Astrocyte (in vitro differentiated cells and primary cell): Measurements from ENCODE around the gene CHCHD6. TPM values are rescaled to one million over a fixed set of nuclear protein-coding genes. Genes with fewer than 3 reads are reported as not detected.

Source experiments
- DNase-seq: peaks from one replicate; pipeline ENCODE4 v3.0.0-alpha.2; 2010; ENCODE audit warnings: low read depth
- FAIRE-seq: peaks from 2 replicates; lab custom pipeline; 2011; peaks lifted over from hg19 to GRCh38; lab: Jason Lieb, UNC
- H2AFZ ChIP-seq: 2 replicates; pipeline ENCODE4 v1.6.0; 2012; ENCODE audit warnings: low read depth, low read length, inconsistent platforms
- H3K27ac ChIP-seq: 2 replicates; pipeline ENCODE4 v1.5.1; 2011; ENCODE audit warnings: low read depth, low read length, inconsistent platforms
- H3K27me3 ChIP-seq: 2 replicates; pipeline ENCODE4 v1.6.0; 2011; ENCODE audit warnings: low read length, inconsistent platforms; ENCODE audit not compliant: insufficient read depth
- H3K36me3 ChIP-seq: 2 replicates; pipeline ENCODE4 v1.5.1; 2011; ENCODE audit warnings: low read length, inconsistent platforms; ENCODE audit not compliant: insufficient read depth
- H3K4me1 ChIP-seq: 2 replicates; pipeline ENCODE4 v1.5.1; 2011; ENCODE audit warnings: low read length, inconsistent platforms; ENCODE audit not compliant: insufficient read depth
- H3K4me2 ChIP-seq: 2 replicates; pipeline ENCODE4 v1.6.0; 2012; ENCODE audit warnings: low read length, inconsistent platforms
- H3K4me3 ChIP-seq: 2 replicates; pipeline ENCODE4 v1.5.1; 2011; ENCODE audit warnings: low read depth, mild to moderate bottlenecking, low read length, inconsistent platforms; ENCODE audit not compliant: insufficient read depth
- H3K79me2 ChIP-seq: 2 replicates; pipeline ENCODE4 v1.6.0; 2012; ENCODE audit warnings: mild to moderate bottlenecking, low read length, inconsistent platforms; ENCODE audit not compliant: insufficient read depth
- H3K9ac ChIP-seq: 2 replicates; pipeline ENCODE4 v1.6.0; 2012; ENCODE audit warnings: mild to moderate bottlenecking, low read length, inconsistent platforms
- H3K9me3 ChIP-seq: 2 replicates; pipeline ENCODE4 v1.5.1; 2012; ENCODE audit warnings: low read depth, mild to moderate bottlenecking, low read length, inconsistent platforms; ENCODE audit not compliant: insufficient read depth
- H4K20me1 ChIP-seq: 2 replicates; pipeline ENCODE4 v1.6.0; 2012; ENCODE audit warnings: low read length, inconsistent platforms; ENCODE audit not compliant: insufficient read depth
- H3K27ac Mint-ChIP-seq: one replicate; pipeline ENCODE4 v1.8.0; 2021; ENCODE audit warnings: mild to moderate bottlenecking, mixed read lengths; ENCODE audit not compliant: unreplicated experiment
- H3K27me3 Mint-ChIP-seq: one replicate; pipeline ENCODE4 v1.8.0; 2021; ENCODE audit warnings: low read depth, mixed read lengths; ENCODE audit not compliant: unreplicated experiment
- H3K36me3 Mint-ChIP-seq: one replicate; pipeline ENCODE4 v1.8.0; 2021; ENCODE audit warnings: low read depth, mixed read lengths; ENCODE audit not compliant: unreplicated experiment
- H3K4me1 Mint-ChIP-seq: one replicate; pipeline ENCODE4 v1.8.0; 2021; ENCODE audit warnings: low read depth, mixed read lengths; ENCODE audit not compliant: unreplicated experiment
- H3K4me3 Mint-ChIP-seq: one replicate; pipeline ENCODE4 v1.8.0; 2021; ENCODE audit warnings: mild to moderate bottlenecking, moderate library complexity, mixed read lengths; ENCODE audit not compliant: unreplicated experiment
- H3K9me3 Mint-ChIP-seq: one replicate; pipeline ENCODE4 v1.8.0; 2021; ENCODE audit warnings: mild to moderate bottlenecking, mixed read lengths; ENCODE audit not compliant: unreplicated experiment
- CTCF ChIP-seq: IDR thresholded peaks from 2 replicates; pipeline ENCODE4 v1.5.1; 2011; ENCODE audit warnings: low read depth, mild to moderate bottlenecking, inconsistent platforms, low read length, moderate library complexity; ENCODE audit not compliant: insufficient read depth
- EZH2 ChIP-seq: IDR thresholded peaks from 2 replicates; pipeline ENCODE4 v1.6.1; 2012; ENCODE audit warnings: mild to moderate bottlenecking, low read length, inconsistent platforms; ENCODE audit not compliant: insufficient read depth
- total RNA-seq: library from RNA; stranded (reverse); gene quantifications from 2 replicates; pipeline ENCODE4 v1.2.1, GENCODE V29; 2021

CHCHD6 gene
- total RNA-seq, 1 donor from 2014 or later: 21.1 TPM

GRCh38 chr3:126984391-126985131 lies 280.5 kb downstream of the CHCHD6 start:
- Histone ChIP-seq H3K4me2 (peak overlapping the region; percentile 93), H3K9me3 (no peaks in the 10 kb centered on the region), H3K27ac (no peak overlapping the region), H2AFZ (no peak overlapping the region), H4K20me1 (peaks cover 60% of the 10 kb centered on the region), H3K36me3 (no peaks in the 10 kb centered on the region), H3K9ac (peak overlapping the region; percentile 81), H3K79me2 (peaks cover 60% of the 10 kb centered on the region), H3K27me3 (peaks cover 2% of the 10 kb centered on the region), H3K4me1 (peaks cover 30% of the 10 kb centered on the region), H3K4me3 (peak overlapping the region; percentile 64)
- peaks cover 7% of the 10 kb centered on the region for H3K27me3 Mint-ChIP-seq
- H3K9me3 Mint-ChIP-seq: peaks cover 2% of the 10 kb centered on the region
- peaks cover 1% of the 10 kb centered on the region for H3K4me1 Mint-ChIP-seq
- peaks cover 3% of the 10 kb centered on the region for H3K36me3 Mint-ChIP-seq
- TF ChIP-seq EZH2: no peak
- no peak for TF ChIP-seq CTCF
- DNase-seq: no peak
- peak overlapping the region; percentile 79 for H3K4me3 Mint-ChIP-seq
- H3K27ac Mint-ChIP-seq: no peak overlapping the region
- FAIRE-seq: no peak

GRCh38 chr3:126985132-126985985 lies 281.3 kb downstream of the CHCHD6 start:
- H3K4me3 Mint-ChIP-seq: peak overlapping the region; percentile 50
- H3K36me3 Mint-ChIP-seq: peaks cover 3% of the 10 kb centered on the region
- no peak overlapping the region for H3K27ac Mint-ChIP-seq
- no peaks in the 10 kb centered on the region for H3K9me3 ChIP-seq
- peaks cover 4% of the 10 kb centered on the region for H3K27me3 Mint-ChIP-seq
- H3K36me3 ChIP-seq: no peaks in the 10 kb centered on the region
- FAIRE-seq: no peak
- H2AFZ ChIP-seq: no peak overlapping the region
- DNase-seq: no peak
- H3K4me3 ChIP-seq: no peak overlapping the region
- peaks cover 2% of the 10 kb centered on the region for H3K27me3 ChIP-seq
- H3K79me2 ChIP-seq: peaks cover 68% of the 10 kb centered on the region
- no peak overlapping the region for H3K27ac ChIP-seq
- peaks cover 67% of the 10 kb centered on the region for H4K20me1 ChIP-seq
- peaks cover 30% of the 10 kb centered on the region for H3K4me1 ChIP-seq
- TF ChIP-seq CTCF (no peak), EZH2 (no peak)
- no peak overlapping the region for H3K9ac ChIP-seq
- peak overlapping the region; percentile 93 for H3K4me2 ChIP-seq
- peaks cover 1% of the 10 kb centered on the region for H3K4me1 Mint-ChIP-seq
- no peaks in the 10 kb centered on the region for H3K9me3 Mint-ChIP-seq
